H1 (cell line): ENCODE results near the gene LRRC49. TPM values are rescaled to one million over a fixed set of nuclear protein-coding genes. Genes with fewer than 3 reads are reported as not detected.

Source experiments
- ATF3 ChIP-seq: IDR thresholded peaks from 2 replicates; pipeline ENCODE4 v1.6.1; 2011; ENCODE audit warnings: low read depth, mild to moderate bottlenecking, low read length; ENCODE audit not compliant: insufficient read depth
- CHD7 ChIP-seq: fragments of 300-600 bp; sonication (generic); IDR thresholded peaks from 2 replicates; pipeline ENCODE4 v1.7.1; 2012; ENCODE audit warnings: low read length, moderate library complexity, mild to moderate bottlenecking, inconsistent platforms; ENCODE audit not compliant: insufficient replicate concordance
- E2F6 ChIP-seq: IDR thresholded peaks from 2 replicates; pipeline ENCODE4 v1.6.1; 2012; ENCODE audit warnings: inconsistent platforms
- PHF8 ChIP-seq: fragments of 200-600 bp; sonication (generic); conservative IDR thresholded peaks from 2 replicates; pipeline ENCODE4 v1.7.1; 2012; ENCODE audit warnings: low read depth, mild to moderate bottlenecking, inconsistent platforms, low read length, moderate library complexity
- RNF2 ChIP-seq: fragments of 200-900, 300-1000 bp; sonication (generic); IDR thresholded peaks from 2 replicates; pipeline ENCODE4 v1.7.1; 2016; ENCODE audit warnings: borderline replicate concordance, low read depth, mild to moderate bottlenecking, antibody characterized with exemption, low read length; ENCODE audit not compliant: poor library complexity, severe bottlenecking; ENCODE audit errors: missing control alignments
- SIRT6 ChIP-seq: IDR thresholded peaks from one replicate; pipeline ENCODE4 v1.7.1; 2012; ENCODE audit warnings: low read length, inconsistent platforms
- TBP ChIP-seq: IDR thresholded peaks from 2 replicates; pipeline ENCODE4 v1.6.1; 2011; ENCODE audit warnings: low read depth, low read length, improper control_type of control experiment
- TEAD4 ChIP-seq: IDR thresholded peaks from 2 replicates; pipeline ENCODE4 v1.6.1; 2012; ENCODE audit warnings: low read depth, low read length, inconsistent platforms, mixed read lengths
- polyA plus RNA-seq, 7 experiments: library from polyadenylated mRNA; depleted of rRNA in 3 of 7; stranded (reverse) in 5 of 7; unstranded in 2 of 7; fragments of >200 nt in 5 of 7; fragments of 200-250 nt in 2 of 7; gene quantifications; 1 replicate in 5 of 7; 2 replicates in 1 of 7; 4 replicates in 1 of 7; pipeline versions ENCODE4 v1.2.1 to v1.2.3, GENCODE V29; 2011 to 2013; ENCODE audit warnings: missing spikeins in 2 of 7, mixed read lengths in 2 of 7
- total RNA-seq: library from RNA; stranded (reverse); fragmentation: NEBNext Ultra II Directional; extraction: Animal tissue kit (Norgen Biotek cat#: 25700); gene quantifications from 2 replicates; pipeline ENCODE4 v1.2.1, GENCODE V29; 2021

Gene LRRC49
- total and polyA plus RNA-seq, 2 of the 8 experiments (the other 6 are each of a cell fraction or from before 2014, with no cell fraction given): 5.0 to 10.4 TPM

GRCh38 chr15:71080705-71081104, 188.1 kb downstream of the LRRC49 start (continued):
- TF ChIP-seq CHD7: no peak
- TF ChIP-seq TEAD4: no peak
- TF ChIP-seq E2F6: no peak
- no peak for TF ChIP-seq TBP
- no peak for TF ChIP-seq ATF3
- no peak for TF ChIP-seq PHF8
- no peak for TF ChIP-seq SIRT6
- no peak for TF ChIP-seq RNF2
